Stimulated activated effector memory CD8-positive, alpha-beta T cell treated with anti-CD3 and anti-CD28 coated beads, Interleukin-12 subunit alpha, Interleukin-12 subunit beta, amount 100 ng/mL, for 72 hours (primary cell): ENCODE results near the gene DOCK4.
A peak's percentile ranks its signal among the peaks of the same experiment; 100 is the strongest.

Experiments used
- ATAC-seq: fragments of 150-1000 bp; cut with Tn5 transposase; 2 replicates; pipeline ENCODE4 v1.10.0; 2021
- DNase-seq, 2 donors: peaks; one replicate each; pipeline ENCODE4 v3.0.0; 2021 to 2022; ENCODE audit warnings: low spot score in 2 of 2
- H3K27ac Mint-ChIP-seq: one replicate; pipeline ENCODE4 v1.8.0; 2022; ENCODE audit warnings: mild to moderate bottlenecking, mixed read lengths
- H3K36me3 Mint-ChIP-seq: one replicate; pipeline ENCODE4 v1.8.0; 2022; ENCODE audit warnings: mild to moderate bottlenecking, mixed read lengths
- H3K4me1 Mint-ChIP-seq: one replicate; pipeline ENCODE4 v1.8.0; 2022; ENCODE audit warnings: mixed read lengths
- H3K4me3 Mint-ChIP-seq: one replicate; pipeline ENCODE4 v1.8.0; 2022; ENCODE audit warnings: mild to moderate bottlenecking, mixed read lengths
- H3K9me3 Mint-ChIP-seq: one replicate; pipeline ENCODE4 v1.8.0; 2022; ENCODE audit warnings: mixed read lengths

DOCK4 gene

DNA sequence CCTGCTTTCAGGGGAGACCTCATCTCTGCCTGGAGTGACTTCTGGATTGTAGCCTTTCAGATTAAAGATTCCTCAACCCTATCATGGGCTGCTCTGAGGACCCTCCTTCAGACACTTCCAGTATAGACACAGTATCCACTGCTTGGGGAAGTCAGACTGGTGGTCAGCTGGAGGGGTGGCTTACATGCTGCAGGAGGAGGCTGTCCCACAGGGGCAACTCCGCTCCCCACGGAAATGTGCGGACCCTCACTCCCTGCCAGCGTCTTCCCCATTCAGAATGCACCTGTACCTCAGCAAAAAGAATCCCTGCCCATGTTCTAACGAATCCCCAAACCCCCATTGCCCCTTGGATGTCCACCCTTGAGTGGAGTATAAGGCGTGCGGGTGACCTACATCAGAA, 95.5 kb downstream of the DOCK4 start:
- H3K9me3 Mint-ChIP-seq: no peaks in the 10 kb centered on the region
- no peak overlapping the region for H3K27ac Mint-ChIP-seq
- H3K4me1 Mint-ChIP-seq: no peaks in the 10 kb centered on the region
- H3K36me3 Mint-ChIP-seq: no peaks in the 10 kb centered on the region
- ATAC-seq: peak; percentile 21
- DNase-seq: no peak
- H3K4me3 Mint-ChIP-seq: no peak overlapping the region

DNA sequence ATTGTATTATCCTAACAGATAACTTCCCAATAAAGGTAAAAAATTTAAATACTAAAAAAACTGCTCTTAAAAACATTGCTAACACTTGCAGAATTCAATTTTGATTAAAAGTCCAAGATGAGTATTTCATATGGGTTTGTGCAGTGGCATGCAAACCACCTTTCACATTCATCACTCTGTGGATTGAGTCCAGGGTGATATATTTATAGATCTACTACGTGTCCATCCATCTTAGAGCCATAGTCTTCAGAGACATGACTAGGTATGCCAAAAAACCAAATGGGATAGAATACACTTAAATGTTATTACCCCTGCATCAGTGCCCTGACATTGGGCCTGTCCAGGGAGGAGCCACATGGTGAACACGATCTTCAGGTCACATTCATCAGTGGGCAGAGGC, 96.0 kb downstream of the DOCK4 start:
- Mint-ChIP-seq H3K4me3 (no peak overlapping the region), H3K27ac (no peak overlapping the region), H3K36me3 (no peaks in the 10 kb centered on the region), H3K4me1 (no peaks in the 10 kb centered on the region), H3K9me3 (no peaks in the 10 kb centered on the region)
- no peak for DNase-seq
- no peak for ATAC-seq

DNA sequence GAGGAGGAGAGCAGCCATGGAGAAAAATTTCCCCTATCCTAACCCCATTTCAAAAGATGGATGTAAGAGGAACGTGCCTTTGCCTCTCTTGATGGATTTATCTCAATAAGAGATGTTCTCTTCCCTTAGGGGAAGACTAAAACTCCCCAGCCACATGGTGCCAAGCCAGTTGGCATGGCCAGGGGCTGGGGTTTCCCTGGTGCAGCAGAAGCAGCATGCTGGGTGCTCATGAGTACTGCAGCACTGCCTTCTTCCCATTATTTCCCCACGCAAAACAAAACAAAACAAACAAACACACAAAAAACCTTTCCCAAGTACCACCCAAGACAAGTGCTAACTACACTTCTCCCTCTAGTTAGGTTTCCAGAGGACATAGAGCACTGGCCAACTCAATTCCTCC, 97.2 kb downstream of the DOCK4 start:
- Mint-ChIP-seq H3K4me3 (no peak overlapping the region), H3K27ac (no peak overlapping the region), H3K9me3 (no peaks in the 10 kb centered on the region), H3K36me3 (no peaks in the 10 kb centered on the region), H3K4me1 (no peaks in the 10 kb centered on the region)
- ATAC-seq (no peak), DNase-seq (no peak)

DNA sequence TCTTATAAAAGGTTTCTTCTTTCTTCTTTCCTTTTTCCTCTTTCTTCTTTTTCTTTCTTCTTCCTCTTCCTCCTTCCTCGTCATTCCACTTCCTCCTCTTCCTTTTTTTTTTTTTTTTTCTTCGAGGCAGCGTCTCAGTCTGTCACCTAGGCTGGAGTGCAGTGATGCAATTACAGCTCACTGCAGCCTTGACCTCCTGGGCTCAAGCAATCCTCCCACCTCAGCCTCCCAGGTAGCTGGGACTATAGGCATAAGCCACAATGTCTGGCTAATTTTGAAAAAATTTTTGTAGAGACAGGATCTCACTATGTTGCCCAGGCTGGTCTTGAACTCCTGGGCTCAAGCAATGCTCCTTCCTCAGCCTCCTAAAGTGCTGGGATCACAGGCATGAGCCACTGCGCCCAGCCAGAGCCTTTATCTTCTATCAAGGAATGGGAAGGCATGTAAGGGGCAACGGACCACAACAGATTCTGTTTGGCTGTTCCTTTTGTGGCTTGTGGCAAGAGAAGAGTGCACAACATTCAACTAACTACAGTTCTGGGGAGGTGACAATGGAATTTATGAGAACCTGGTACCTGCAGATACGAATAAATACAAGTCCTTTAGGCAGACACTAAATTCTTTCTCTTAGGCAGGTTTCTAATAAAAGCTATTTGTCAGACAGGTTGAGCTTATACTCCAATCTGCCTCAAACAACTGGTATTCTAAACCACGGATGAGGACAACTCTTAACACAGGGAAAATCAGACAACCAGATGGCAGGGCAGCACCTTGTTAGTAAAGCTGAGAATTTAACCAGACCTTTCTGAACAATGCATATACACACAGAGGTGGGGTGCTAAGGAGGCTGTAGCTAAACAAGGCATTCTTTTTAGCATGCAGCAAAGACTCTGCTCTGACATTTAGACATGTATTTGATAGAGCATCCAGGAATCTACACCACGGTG, 100.3 kb downstream of the DOCK4 start:
- Mint-ChIP-seq H3K4me3 (no peak overlapping the region), H3K36me3 (no peaks in the 10 kb centered on the region), H3K27ac (no peak overlapping the region), H3K4me1 (no peaks in the 10 kb centered on the region), H3K9me3 (no peaks in the 10 kb centered on the region)
- ATAC-seq: no peak
- no peak for DNase-seq

DNA sequence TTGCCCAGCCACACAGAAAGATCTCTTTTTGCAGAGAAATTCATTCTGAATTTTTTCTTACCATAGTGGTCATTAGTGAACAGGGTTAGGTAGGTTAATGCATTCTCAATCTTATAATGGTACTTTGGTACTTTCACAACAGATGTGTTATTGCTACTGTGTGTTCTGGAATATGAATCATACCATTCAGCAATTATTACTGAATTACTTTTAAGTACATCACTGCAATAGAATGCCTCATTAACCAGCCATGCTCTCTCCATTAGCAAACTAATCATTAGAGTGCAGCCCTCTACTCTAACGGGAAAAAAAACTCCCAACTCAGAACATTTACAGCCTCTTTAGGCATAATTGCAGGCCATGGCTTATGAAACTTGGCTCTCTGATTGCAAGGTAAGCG, 102.1 kb downstream of the DOCK4 start:
- Mint-ChIP-seq H3K4me1 (no peaks in the 10 kb centered on the region), H3K9me3 (no peaks in the 10 kb centered on the region), H3K36me3 (no peaks in the 10 kb centered on the region), H3K27ac (no peak overlapping the region), H3K4me3 (no peak overlapping the region)
- no peak for ATAC-seq
- no peak for DNase-seq

DNA sequence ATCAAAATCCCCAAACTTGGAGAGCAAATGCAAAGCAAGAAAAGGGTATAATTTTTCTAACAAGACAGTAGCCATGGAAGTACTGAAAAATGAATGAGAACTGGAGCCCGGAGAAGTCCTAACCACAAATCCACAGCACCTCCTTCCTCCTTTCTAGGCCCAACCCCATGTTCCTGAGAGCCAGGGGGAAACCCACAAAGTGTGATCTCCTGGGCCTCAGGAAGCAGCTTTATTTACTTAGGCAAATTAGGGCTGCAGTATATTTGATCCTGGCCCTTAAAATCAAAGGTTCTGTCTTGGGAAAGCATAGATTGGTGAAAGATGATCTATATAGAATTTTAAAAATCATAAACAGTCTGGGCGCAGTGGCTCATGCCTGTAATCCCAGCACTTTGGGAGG, 103.0 kb downstream of the DOCK4 start:
- H3K4me1 Mint-ChIP-seq: no peaks in the 10 kb centered on the region
- DNase-seq: no peak
- H3K4me3 Mint-ChIP-seq: no peak overlapping the region
- no peak overlapping the region for H3K27ac Mint-ChIP-seq
- H3K9me3 Mint-ChIP-seq: no peaks in the 10 kb centered on the region
- no peaks in the 10 kb centered on the region for H3K36me3 Mint-ChIP-seq
- no peak for ATAC-seq

DNA sequence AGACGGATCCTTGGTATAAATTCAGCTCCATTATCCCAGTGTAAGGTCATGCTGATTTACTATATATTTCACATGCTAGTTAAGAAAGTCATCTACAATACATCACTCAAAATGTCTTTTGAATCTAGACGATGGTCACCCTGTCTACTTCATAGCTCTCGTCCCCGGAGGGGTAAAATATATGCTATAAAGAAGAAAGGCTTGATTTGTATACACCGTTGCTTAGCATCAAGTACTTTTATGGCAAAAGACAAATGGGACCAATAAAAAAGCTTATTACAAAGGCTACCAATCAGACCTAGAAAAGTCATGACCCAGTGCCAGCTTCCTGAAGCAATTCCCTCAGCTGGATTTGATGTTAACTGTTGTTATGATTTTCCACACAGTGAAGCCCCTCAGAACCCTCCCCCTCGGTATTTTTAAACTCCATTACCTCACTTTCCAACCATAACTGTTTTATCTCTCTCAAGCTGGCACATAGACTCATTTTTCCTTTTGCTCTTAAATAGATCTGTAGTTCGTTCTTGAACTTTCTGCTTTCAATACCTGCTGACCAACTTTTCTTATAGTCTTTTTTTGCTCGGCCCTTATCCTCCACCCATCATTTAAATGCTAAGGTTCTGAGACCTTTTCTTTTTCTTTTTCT, 104.9 kb downstream of the DOCK4 start:
- Mint-ChIP-seq H3K4me1 (no peaks in the 10 kb centered on the region), H3K27ac (no peak overlapping the region)

DNA sequence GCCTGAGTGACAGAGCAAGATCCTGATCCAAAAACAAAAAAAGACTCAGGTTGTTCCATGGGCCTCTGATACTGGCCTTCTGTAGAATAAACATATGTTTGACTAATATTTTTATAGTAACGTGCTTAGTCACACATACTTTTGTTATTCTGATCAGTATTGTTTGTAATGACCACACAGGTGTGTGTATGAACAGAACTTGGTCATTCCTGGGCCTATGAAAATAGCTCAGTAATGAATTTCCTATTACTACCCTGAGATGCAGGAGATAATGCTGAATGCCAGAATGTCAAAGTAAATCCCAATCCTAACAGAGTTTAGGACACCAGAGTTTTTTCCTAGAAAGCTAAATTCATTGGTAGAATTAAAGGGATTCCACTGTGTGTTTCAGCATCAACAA, 108.7 kb downstream of the DOCK4 start:
- Mint-ChIP-seq H3K4me3 (no peak overlapping the region), H3K36me3 (no peaks in the 10 kb centered on the region), H3K4me1 (no peaks in the 10 kb centered on the region), H3K27ac (no peak overlapping the region), H3K9me3 (peaks cover 4% of the 10 kb centered on the region)
- no peak for DNase-seq
- no peak for ATAC-seq

More for the DNA sequence above, 104.9 kb downstream of the DOCK4 start:
- ATAC-seq (no peak), DNase-seq (no peak)
- Mint-ChIP-seq H3K9me3 (peaks cover 4% of the 10 kb centered on the region), H3K36me3 (no peaks in the 10 kb centered on the region), H3K4me3 (no peak overlapping the region)

DNA sequence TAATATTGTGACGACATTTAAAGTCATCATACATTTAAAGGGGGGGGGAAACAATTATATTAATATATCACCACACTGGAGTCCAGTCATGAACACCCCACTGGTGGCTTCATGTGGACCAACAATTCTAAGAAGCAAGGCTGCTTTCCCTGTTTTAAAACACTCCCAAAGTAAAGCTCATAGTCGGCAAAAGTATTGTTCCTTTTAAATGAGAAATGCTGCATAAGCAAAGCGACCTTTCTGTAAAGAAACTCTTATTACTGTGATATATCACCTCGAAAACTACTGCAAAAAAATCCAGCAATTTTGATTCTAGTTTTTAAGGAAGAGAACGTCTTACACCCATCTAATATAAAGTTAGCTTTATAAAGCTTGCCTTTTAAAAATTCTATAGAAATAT, 112.8 kb downstream of the DOCK4 start:
- Mint-ChIP-seq H3K4me3 (no peak overlapping the region), H3K36me3 (no peaks in the 10 kb centered on the region), H3K4me1 (no peaks in the 10 kb centered on the region), H3K27ac (no peak overlapping the region), H3K9me3 (peaks cover 4% of the 10 kb centered on the region)
- DNase-seq (no peak), ATAC-seq (no peak)

DNA sequence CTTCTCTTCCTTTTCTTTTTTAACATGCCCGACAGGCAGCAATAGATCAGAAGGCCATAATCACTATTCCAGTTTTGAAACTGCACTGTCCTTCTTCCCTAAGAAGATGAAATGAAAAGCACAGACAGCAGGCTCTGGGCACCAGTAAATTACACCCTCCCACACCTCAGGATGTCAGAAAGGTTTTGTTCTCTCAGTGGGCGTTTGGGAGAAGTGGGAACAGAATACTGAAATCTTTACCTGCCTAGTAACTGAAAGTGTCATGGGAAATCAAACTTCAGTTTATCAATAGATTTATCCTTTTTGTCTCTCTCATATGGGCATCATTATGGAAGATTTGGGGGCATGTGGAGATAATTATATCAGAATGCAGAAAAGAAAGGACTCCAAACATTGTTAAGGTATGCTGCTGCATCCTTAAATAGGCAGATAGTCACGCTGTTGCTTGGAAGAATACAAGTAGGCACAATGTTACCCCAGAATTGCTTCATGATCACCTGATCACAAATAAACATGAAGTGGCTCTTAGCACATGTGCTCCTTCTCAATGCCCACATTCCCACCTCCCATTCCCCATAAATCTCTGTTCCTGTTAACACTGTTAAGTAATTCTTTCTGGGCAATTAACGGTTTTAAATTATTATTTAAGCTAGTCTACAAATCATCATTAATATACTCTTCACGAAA, 113.3 kb downstream of the DOCK4 start:
- no peak for DNase-seq
- Mint-ChIP-seq H3K9me3 (peaks cover 4% of the 10 kb centered on the region), H3K4me1 (no peaks in the 10 kb centered on the region), H3K36me3 (no peaks in the 10 kb centered on the region), H3K4me3 (no peak overlapping the region), H3K27ac (no peak overlapping the region)
- ATAC-seq: no peak

DNA sequence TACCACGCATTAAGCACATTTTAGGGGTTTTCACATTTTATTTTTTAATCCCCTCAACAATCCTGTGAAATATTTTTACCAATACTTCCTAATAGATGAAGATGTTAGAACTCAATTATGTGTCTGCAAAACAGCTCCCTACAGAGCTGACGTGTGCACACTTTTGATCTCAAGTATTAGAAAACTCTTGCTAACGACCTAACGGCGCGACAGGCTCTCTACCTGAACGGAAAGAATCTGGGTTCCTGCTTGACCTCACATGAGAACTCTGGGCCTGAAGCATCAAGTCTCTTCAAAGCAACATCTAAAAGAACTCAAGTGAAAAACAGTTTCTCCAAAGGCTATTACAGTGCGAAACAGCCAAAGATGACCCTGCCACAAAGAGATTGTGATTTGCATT, 113.9 kb downstream of the DOCK4 start:
- Mint-ChIP-seq H3K4me1 (no peaks in the 10 kb centered on the region), H3K27ac (no peak overlapping the region), H3K36me3 (no peaks in the 10 kb centered on the region), H3K4me3 (no peak overlapping the region), H3K9me3 (peaks cover 4% of the 10 kb centered on the region)
- DNase-seq: no peak
- ATAC-seq: no peak

DNA sequence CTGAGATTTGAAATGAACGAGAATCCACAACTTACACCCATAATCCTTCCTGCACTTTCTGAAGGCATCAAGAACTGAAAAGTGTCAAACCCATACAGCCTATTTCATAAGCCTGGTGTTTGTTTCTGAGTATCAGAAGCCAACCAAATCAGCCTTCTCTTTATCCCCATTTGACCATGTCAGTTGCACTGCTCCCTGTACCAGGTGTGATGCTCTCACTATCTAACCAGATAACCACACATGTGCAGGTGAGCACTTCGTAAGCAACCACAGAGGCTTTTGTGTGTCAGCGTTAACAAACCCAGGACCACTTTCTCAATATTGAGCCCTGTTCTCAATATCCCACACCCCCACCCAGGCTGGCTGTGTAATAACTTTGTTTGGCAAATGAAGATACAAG, 114.4 kb downstream of the DOCK4 start:
- Mint-ChIP-seq H3K27ac (no peak overlapping the region), H3K36me3 (no peaks in the 10 kb centered on the region), H3K4me3 (no peak overlapping the region), H3K4me1 (no peaks in the 10 kb centered on the region), H3K9me3 (peaks cover 3% of the 10 kb centered on the region)
- DNase-seq: no peak
- ATAC-seq: no peak

DNA sequence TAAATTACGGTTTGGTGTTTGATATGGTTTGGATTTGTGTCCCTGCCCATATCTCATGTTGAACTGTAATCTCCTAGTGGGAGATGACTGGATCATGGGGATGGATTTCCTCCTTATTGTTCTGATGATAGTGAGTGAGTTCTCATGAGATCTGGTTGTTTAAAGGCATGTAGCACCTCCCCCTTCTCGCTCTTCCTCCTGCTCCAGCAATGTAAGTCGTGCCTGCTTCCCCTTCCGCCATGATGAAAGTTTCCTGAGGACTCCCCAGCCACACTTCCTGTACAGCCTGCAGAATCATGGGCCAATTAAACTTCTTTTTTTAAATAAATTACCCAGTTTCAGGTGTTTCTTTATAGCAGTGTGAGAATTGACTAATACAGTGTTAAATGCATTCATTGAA, 116.6 kb downstream of the DOCK4 start:
- H3K27ac Mint-ChIP-seq: no peak overlapping the region
- DNase-seq (no peak), ATAC-seq (no peak)

DNA sequence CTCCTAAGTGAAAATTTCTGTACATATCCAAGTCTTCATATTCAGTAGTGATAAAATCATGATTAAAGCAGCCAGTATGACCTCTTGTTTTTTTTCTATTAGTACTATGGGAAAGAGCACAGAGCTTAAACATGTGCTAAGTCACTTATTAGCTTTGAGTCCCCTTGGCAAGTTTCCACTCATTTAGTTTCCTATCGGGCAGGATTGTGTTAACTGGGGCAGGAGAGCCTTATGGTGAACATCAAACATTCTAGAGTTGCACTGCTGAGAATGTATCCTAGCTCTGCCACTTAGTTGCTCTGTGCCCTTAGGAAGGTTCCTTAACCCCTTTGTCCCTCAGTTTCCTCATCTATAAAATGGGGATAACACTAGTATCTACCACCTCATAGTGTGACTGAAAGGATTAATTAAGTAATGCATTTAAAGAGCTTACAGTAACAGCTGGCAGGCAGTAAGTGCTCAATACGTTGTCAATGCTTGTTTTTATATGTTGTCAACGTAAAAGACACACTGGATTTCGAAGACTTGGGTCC, 117.6 kb downstream of the DOCK4 start:
- no peak overlapping the region for H3K27ac Mint-ChIP-seq
- no peaks in the 10 kb centered on the region for H3K36me3 Mint-ChIP-seq
- no peak for ATAC-seq
- H3K4me3 Mint-ChIP-seq: no peak overlapping the region
- no peaks in the 10 kb centered on the region for H3K4me1 Mint-ChIP-seq
- no peak for DNase-seq
- H3K9me3 Mint-ChIP-seq: no peaks in the 10 kb centered on the region

More for the DNA sequence above, 116.6 kb downstream of the DOCK4 start:
- Mint-ChIP-seq H3K4me1 (no peaks in the 10 kb centered on the region), H3K36me3 (no peaks in the 10 kb centered on the region), H3K4me3 (no peak overlapping the region), H3K9me3 (no peaks in the 10 kb centered on the region)

DNA sequence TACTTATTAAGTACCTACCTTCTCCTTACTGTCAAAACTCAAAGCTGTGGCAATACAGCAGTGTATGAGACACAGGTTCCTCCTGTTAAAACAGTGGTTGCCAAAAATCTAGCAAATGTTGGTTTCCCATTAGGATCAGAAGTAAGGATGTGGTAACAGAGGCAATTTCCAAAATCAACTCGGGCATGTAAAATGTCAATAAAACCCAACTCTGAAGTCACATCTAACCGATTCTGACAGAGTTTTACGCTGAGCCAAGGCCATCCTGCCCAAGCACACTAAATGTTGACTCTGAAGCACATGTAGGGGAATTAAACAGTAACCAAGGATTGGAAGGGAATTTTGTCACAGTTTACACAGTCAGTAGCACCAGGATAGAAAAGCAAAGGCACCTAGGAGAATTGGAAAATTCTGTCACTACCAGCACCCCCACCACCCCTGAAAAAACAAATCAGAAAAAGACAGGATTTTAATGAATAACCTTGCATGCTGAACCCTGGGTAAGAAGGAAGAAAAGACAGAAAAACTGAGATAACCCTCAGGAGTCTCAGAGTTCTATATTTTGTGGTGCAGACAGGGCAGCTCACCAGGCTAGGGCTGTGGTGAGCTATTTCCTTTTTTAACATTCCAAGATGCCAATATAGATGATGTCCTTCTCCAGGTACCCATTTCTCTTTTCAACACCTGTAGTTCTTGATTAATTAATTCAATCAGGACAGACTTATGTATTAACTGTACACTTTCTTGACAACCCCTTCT, 119.5 kb downstream of the DOCK4 start:
- Mint-ChIP-seq H3K27ac (no peak overlapping the region), H3K9me3 (no peaks in the 10 kb centered on the region), H3K36me3 (no peaks in the 10 kb centered on the region), H3K4me3 (no peak overlapping the region), H3K4me1 (no peaks in the 10 kb centered on the region)
- ATAC-seq: no peak
- no peak for DNase-seq
